IgD-negative memory B cell (primary cell): ENCODE results near the gene FCF1. TPM values are rescaled to one million over a fixed set of nuclear protein-coding genes. Genes with fewer than 3 reads are reported as not detected.
A peak's percentile ranks its signal among the peaks of the same experiment; 100 is the strongest.

Source experiments
- H3K27ac Mint-ChIP-seq, 3 donors: one replicate each; pipeline ENCODE4 v1.8.0; 2020 to 2022; ENCODE audit warnings: mild to moderate bottlenecking in 3 of 3, mixed read lengths in 3 of 3, moderate library complexity in 1 of 3
- H3K27me3 Mint-ChIP-seq: one replicate; pipeline ENCODE4 v1.8.0; 2021; ENCODE audit warnings: mixed read lengths
- H3K36me3 Mint-ChIP-seq: one replicate; pipeline ENCODE4 v1.8.0; 2020; ENCODE audit warnings: mild to moderate bottlenecking, mixed read lengths
- H3K4me1 Mint-ChIP-seq, 3 donors: one replicate each; pipeline ENCODE4 v1.8.0; 2020 to 2022; ENCODE audit warnings: mixed read lengths in 3 of 3, mild to moderate bottlenecking in 1 of 3
- H3K4me3 Mint-ChIP-seq, 4 donors: one replicate each; pipeline ENCODE4 v1.8.0; 2020 to 2022; ENCODE audit warnings: mild to moderate bottlenecking in 4 of 4, mixed read lengths in 4 of 4, moderate library complexity in 3 of 4
- H3K9me3 Mint-ChIP-seq, 3 donors: one replicate each; pipeline ENCODE4 v1.8.0; 2020 to 2021; ENCODE audit warnings: mixed read lengths in 3 of 3, mild to moderate bottlenecking in 1 of 3
- polyA plus RNA-seq: library from polyadenylated mRNA; unstranded; fragments of 300-500 nt; fragmentation: Illumina TruSeq; gene quantifications from one replicate; pipeline ENCODE4 v1.2.3, GENCODE V29; 2021

Gene FCF1
- polyA plus RNA-seq, 1 donor from 2014 or later, result 26.6 TPM

GRCh38 chr14:74765721-74766120 is 52.8 kb downstream of the FCF1 start:
- no peaks in the 10 kb centered on the region for H3K9me3 Mint-ChIP-seq
- H3K27ac Mint-ChIP-seq, result peak overlapping the region; percentile 2 to 43 (median 20)
- H3K27me3 Mint-ChIP-seq, result no peaks in the 10 kb centered on the region
- peaks cover 2% of the 10 kb centered on the region for H3K36me3 Mint-ChIP-seq
- H3K4me1 Mint-ChIP-seq, result peaks cover 44 to 47% (median 46%) of the 10 kb centered on the region in 3 donors
- peak overlapping the region; percentile 52 to 96 (median 88) for H3K4me3 Mint-ChIP-seq

DNA sequence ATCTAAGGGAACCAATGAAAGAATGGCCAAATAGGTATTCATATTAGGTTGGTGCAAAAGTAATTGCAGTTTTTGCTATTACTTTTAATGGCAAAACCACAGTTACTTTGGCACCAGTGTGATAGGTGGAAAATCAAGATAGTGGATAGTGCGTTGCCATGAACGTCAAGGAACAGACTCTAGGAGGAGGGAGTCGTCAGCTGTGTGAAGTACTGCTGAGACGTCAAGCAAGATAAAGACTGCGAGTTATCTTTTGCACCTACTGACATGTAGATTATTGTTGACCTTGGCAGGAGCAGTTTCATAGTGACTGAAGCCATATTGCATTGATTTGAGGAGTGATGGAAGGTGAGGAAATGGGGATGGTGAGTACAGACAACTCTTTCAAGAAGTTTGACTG is 58.5 kb downstream of the FCF1 start:
- Mint-ChIP-seq H3K36me3 (peaks cover 5% of the 10 kb centered on the region), H3K9me3 (no peaks in the 10 kb centered on the region), H3K27ac (peak overlapping the region in 1 of 3 donors; percentile 28), H3K4me1 (peaks cover 28 to 35% (median 34%) of the 10 kb centered on the region in 3 donors), H3K4me3 (no peak overlapping the region), H3K27me3 (no peaks in the 10 kb centered on the region)

GRCh38 chr14:74784634-74785033 is 71.7 kb downstream of the FCF1 start:
- Mint-ChIP-seq H3K4me3 (no peak overlapping the region), H3K36me3 (peaks cover 9% of the 10 kb centered on the region), H3K27ac (peak overlapping the region in 2 of 3 donors; percentile 78 to 82), H3K4me1 (peaks cover 0 to 5% (median 5%) of the 10 kb centered on the region in 3 donors), H3K9me3 (no peaks in the 10 kb centered on the region), H3K27me3 (no peaks in the 10 kb centered on the region)

DNA sequence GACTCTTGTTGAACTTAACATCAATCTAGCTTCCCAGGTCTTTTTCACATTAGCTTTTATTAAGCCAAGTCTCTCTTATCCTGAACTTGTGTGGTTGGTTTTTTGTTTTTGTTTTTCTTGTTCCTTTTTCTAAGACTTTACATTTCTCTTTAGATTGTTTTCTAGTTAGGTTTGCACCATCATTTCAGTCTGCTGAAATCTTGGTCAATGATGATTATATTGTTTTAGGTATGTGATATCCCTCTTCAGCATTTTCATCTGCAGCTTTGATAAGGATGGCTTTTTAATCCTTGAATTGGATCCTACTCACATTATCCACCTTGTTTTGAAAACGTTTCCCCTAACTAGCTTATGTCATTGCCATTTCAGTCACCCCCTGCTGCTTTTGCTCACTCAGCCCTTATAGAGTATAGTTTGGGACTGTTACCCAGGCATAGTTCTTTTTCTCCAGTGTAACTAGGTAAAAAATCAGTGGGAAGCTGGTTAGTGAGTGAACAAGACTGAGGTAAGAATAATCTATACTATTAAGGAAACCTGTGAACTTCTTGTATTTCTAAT is 72.2 kb downstream of the FCF1 start:
- Mint-ChIP-seq H3K36me3 (peaks cover 9% of the 10 kb centered on the region), H3K4me1 (peaks cover 0 to 5% (median 5%) of the 10 kb centered on the region in 3 donors), H3K4me3 (no peak overlapping the region), H3K27me3 (no peaks in the 10 kb centered on the region), H3K9me3 (no peaks in the 10 kb centered on the region), H3K27ac (peak overlapping the region in 2 of 3 donors; percentile 78 to 82)

DNA sequence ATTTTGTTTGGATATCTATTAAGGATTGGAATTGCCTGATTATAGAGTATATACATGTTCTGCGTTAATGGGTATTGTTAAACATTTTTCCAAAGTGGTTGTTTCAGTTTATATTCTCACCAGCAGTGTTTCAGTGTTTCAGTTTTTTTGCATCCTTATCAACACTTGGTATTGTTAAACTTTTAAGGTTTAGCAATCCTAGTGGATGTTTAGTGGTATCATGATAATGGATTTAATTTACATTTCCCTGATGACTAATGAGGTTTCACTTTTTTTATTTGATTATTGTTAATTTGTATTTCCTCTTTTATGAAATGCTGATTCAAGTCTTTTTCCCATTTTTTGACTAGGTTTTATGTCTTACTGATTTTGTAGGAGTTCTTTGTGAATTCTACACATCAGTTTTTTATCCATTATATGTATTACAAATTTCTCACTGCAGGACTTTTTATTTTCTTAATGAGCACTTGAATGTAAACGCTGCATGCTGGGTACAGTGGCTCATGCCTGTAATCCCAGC is 73.9 kb downstream of the FCF1 start:
- peaks cover 5% of the 10 kb centered on the region for H3K36me3 Mint-ChIP-seq
- no peaks in the 10 kb centered on the region for H3K27me3 Mint-ChIP-seq
- H3K9me3 Mint-ChIP-seq, result no peaks in the 10 kb centered on the region
- H3K4me3 Mint-ChIP-seq, result no peak overlapping the region
- peak overlapping the region in 1 of 3 donors; percentile 37 for H3K27ac Mint-ChIP-seq
- H3K4me1 Mint-ChIP-seq, result peaks cover under 1 to 7% (median 7%) of the 10 kb centered on the region in 3 donors

Other genes with a start within 250 kb of the FCF1 start
- 148 TPM for gene NPC2, start 219.8 kb upstream of the FCF1 start, polyA plus RNA-seq
- 71.8 TPM for gene ISCA2, start 219.4 kb upstream of the FCF1 start, polyA plus RNA-seq
- 0.03 TPM for gene LTBP2, start 100.9 kb upstream of the FCF1 start, polyA plus RNA-seq
- gene AREL1, start 64 bp upstream of the FCF1 start, polyA plus RNA-seq, result 15.6 TPM
- gene YLPM1, start 50.2 kb downstream of the FCF1 start, polyA plus RNA-seq, result 15.6 TPM
- not detected for gene PROX2, start 163.0 kb downstream of the FCF1 start, polyA plus RNA-seq
- gene DLST, start 168.8 kb downstream of the FCF1 start, polyA plus RNA-seq, result 10.3 TPM
- gene RPS6KL1, start 210.1 kb downstream of the FCF1 start, polyA plus RNA-seq, result 1.4 TPM
- not detected for gene PGF, start 242.5 kb downstream of the FCF1 start, polyA plus RNA-seq